Fibroblast of the aortic adventitia (primary cell): ENCODE results near the gene EP300. TPM values are rescaled to one million over a fixed set of nuclear protein-coding genes. Genes with fewer than 3 reads are reported as not detected.
"Not testable (repeated sequence)": the region's sequence is repeated elsewhere in the genome, so short reads cannot be mapped to it uniquely, and the experiment has no call there.

ENCODE experiments used
- DNase-seq: peaks from one replicate; pipeline ENCODE4 v3.0.0-alpha.2; 2010; ENCODE audit warnings: low read depth
- H3K4me3 ChIP-seq: 2 replicates; pipeline ENCODE4 v1.5.1; 2011; ENCODE audit warnings: low read depth, mild to moderate bottlenecking, control low read depth, low read length, moderate library complexity
- CTCF ChIP-seq: IDR thresholded peaks from 2 replicates; pipeline ENCODE4 v1.5.1; 2011; ENCODE audit warnings: mild to moderate bottlenecking, low read length, control low read depth, inconsistent platforms; ENCODE audit not compliant: insufficient read depth
- total RNA-seq: library from RNA; depleted of rRNA; stranded (reverse); fragments of >200 nt; gene quantifications from 2 replicates; pipeline ENCODE4 v1.2.3, GENCODE V29; 2012; ENCODE audit warnings: low replicate concordance

EP300 gene
- total RNA-seq, 1 donor, result 49.0 TPM

GRCh38 chr22:41052661-41053490, 39.5 kb upstream of the EP300 start:
- H3K4me3 ChIP-seq, result no peak overlapping the region
- no peak for TF ChIP-seq CTCF
- peak; percentile 49 for DNase-seq

- no peak for TF ChIP-seq CTCF
- no peak for DNase-seq
- H3K4me3 ChIP-seq, result no peak overlapping the region
Observed at GRCh38 chr22:41057076-41057475, 35.3 kb upstream of the EP300 start.

- no peak overlapping the region for H3K4me3 ChIP-seq
- TF ChIP-seq CTCF, result no peak
- DNase-seq, result no peak
Observed at GRCh38 chr22:41062146-41062545, 30.2 kb upstream of the EP300 start.

- H3K4me3 ChIP-seq, DNase-seq: not testable (repeated sequence)
Observed at GRCh38 chr22:41064326-41064725, 28.1 kb upstream of the EP300 start.

- not testable (repeated sequence) for DNase-seq
Observed at GRCh38 chr22:41066341-41066740, 26.1 kb upstream of the EP300 start.

GRCh38 chr22:41067968-41068367, 24.4 kb upstream of the EP300 start:
- H3K4me3 ChIP-seq, DNase-seq: not testable (repeated sequence)

More at GRCh38 chr22:41066341-41066740, 26.1 kb upstream of the EP300 start:
- H3K4me3 ChIP-seq, result not testable (repeated sequence)

GRCh38 chr22:41070665-41071331, 21.6 kb upstream of the EP300 start:
- no peak for DNase-seq
- H3K4me3 ChIP-seq, result no peak overlapping the region
- no peak for TF ChIP-seq CTCF

GRCh38 chr22:41074061-41074460, 18.3 kb upstream of the EP300 start:
- TF ChIP-seq CTCF, result no peak
- DNase-seq, result no peak
- H3K4me3 ChIP-seq, result no peak overlapping the region
